Head of caudate nucleus (tissue), 42 donors: Measurements from ENCODE around the gene TAF3.

Experiments
- DNase-seq, 42 donors: peaks; one replicate each; pipeline versions ENCODE4 v3.0.0 to v3.0.0-alpha.2; 2020 to 2021; ENCODE audit warnings: mixed read lengths in 7 of 42
- intact Hi-C: fragments of 100-400 bp; cut with DNase I; formaldehyde crosslinking; loops from one replicate; pipeline ENCODE4 v1.15.0; 2022

TAF3 gene

DNA sequence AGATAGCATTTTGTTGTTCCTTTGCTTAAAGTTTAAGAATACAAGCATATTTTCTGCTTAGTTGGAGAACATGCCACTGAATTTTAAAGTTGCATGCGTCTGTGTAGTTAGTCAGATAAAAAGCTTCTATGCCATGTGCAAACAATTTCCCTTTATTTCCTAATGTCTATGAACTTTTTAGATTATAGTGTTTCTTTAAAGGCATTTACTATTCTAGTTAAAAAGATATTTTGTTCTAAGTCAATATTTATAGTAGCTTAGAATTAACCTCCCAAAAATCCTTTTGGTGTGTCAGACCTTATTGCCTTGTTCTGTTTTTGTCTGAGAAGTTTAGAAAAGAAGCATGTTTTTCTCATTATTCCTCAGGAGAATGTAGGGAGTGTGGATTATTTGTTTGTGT lies 137.1 kb downstream of the TAF3 start:
- intact Hi-C loops = no loop called here
- no peak for DNase-seq

DNA sequence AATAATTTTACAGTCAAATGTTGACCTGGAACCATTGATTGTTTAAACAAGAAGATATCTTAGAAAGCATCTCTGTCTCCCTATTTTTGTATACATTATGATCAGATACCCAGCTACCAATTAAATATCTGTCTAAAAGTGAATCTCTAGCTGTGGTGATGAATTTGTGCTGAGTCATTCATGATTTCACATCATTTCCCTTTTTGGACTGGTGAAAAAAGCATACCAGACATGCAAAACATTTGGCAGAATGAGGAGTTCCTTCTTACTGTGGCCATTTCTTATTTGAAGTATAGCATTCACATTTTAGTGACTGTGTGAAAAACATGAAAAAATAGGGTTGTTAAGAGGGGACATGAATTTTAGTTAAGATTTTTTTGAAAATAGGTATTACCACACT lies 138.2 kb downstream of the TAF3 start:
- intact Hi-C loops = no loop called here
- DNase-seq = no peak

DNA sequence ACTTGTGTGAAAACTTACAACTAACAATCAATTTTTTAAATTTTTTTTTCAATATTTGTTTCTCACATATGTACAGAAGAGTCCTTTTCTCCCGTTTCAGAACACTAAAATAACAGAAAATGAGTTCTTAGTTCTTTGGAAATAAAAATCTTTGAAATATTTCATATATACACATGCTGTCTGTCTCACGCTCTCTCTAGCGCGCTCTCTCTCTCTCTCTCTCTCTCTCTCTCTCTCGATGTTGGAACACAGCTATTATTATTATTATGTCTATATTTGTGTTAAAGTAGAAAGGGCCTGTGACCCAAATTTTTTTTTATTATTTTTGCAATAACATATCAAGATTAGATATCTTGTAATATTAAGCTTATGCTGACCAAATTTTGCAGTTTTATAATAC lies 139.3 kb downstream of the TAF3 start:
- no peak for DNase-seq
- intact Hi-C loops = no loop called here

DNA sequence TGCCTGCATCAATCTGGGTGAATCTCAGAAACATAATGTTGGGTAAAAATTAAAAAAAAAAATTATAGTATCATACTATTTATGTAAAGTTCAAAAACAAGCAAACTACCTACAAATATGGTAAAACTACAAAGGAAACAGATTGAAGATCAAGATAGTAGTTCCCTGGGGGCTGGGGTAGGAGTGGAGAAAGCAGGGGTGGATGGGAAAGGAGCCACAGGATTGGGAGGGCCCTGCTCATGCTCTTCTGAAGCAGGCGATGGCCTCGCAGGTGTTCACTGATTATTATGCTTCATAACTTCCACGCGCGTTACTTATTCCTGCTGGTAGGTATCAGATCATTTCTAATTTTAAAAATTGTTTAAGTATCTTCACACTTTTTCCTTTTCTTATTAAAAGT lies 140.1 kb downstream of the TAF3 start:
- intact Hi-C loops = no loop called here
- no peak for DNase-seq

DNA sequence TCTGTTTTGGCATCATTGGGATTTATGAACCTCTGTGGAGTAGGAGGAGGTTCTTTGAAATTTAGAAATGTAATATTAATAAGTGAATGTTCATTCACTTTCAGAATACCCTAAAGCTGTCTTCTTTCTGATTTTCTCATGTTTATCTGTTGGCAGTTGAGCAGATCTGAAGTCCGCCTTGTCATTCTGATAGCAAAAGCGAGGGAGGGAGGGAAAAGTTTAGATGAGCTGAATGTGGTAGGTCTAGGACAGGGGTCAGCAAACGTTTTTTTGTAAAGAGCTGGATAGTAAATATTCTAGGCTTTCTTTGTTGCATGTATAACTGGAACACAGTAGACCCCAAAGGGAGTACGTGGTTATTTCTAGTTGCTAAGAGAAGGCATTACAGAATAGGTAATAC lies 141.8 kb downstream of the TAF3 start:
- intact Hi-C loops = no loop called here
- no peak for DNase-seq

DNA sequence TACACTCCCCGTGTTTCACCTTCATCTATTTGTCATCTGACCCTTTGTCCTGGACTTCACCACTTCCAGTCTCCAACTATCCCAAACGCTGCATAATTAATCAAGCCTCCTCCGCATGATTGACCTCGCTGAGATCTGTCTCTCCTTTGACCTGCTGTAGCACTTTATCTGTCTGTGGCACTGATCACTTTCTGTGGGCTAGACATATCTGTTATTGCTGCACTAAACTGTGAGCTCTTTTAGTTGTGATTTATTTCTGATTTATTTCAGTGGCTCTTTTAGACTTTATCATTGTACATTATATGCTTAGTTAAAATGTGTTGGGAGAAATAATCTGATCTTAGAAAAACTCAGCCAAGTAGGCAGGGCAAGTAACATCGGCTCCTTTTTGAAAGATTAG lies 144.3 kb downstream of the TAF3 start:
- DNase-seq = no peak
- intact Hi-C loops = no loop called here

DNA sequence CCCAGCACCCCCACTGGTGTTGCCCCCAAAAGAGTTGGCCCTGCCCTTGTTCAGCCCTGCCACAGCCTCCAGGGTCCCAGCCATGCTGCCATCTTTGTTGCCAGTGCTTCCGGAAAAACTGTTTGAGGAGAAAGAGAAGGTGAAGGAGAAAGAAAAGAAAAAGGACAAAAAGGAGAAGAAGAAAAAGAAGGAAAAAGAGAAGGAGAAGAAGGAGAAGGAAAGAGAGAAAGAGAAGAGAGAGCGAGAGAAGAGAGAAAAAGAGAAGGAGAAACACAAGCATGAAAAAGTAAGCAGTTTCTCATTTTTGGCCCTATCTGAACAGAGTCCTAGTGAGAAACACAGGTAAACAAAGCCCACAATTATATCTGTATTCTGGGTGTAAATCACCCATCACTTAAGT lies 147.2 kb downstream of the TAF3 start:
- intact Hi-C loops = no loop called here

DNA sequence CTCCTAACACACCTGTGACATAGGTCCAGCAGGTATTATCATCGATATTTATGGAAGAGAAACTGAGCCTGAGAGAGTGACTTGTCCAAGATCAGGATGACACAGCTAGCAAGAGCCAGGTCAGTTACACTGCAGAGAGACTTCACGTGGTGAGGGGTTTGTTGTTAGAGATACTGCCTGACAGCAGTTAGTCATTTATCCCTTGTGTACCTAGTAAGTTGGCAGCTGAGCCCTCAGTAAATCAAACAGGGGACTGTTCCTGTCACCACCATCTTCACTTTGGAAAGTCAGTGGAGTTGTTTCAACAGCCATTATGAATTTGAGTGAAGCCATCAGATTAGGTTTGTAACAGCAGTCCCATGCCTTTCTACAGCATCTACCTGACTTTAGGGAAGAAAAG lies 148.7 kb downstream of the TAF3 start:
- intact Hi-C loops = no loop called here
- no peak for DNase-seq

More for the DNA sequence above, 147.2 kb downstream of the TAF3 start:
- no peak for DNase-seq

DNA sequence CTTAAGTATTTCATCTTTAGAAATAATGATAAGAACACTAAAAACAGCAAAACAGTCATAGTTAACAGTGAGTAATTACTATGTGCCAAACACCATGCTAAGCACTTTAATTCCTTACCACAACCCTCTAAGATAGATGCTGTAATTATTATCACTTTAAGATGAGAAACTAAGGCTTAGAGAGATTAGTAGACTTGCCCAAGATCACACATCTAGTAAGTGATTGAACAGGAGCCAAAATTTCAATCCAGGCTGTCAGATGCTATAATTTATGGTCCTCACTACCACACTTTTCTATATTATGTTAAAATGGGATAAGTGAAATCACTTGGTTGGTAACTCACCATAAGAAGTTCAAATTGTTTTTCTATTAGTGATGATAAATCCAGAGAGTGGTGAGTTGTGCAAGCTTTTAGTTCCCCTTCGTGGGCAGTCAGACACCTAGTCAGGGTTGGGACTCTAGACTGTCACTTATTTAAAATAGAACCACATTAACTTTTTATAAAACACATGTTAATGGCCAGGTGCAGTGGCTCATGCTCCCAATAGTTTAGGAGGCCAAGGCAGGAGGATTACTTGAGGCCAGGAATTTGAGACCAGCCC lies 150.3 kb downstream of the TAF3 start:
- no peak for DNase-seq
- intact Hi-C loops = no loop called here

DNA sequence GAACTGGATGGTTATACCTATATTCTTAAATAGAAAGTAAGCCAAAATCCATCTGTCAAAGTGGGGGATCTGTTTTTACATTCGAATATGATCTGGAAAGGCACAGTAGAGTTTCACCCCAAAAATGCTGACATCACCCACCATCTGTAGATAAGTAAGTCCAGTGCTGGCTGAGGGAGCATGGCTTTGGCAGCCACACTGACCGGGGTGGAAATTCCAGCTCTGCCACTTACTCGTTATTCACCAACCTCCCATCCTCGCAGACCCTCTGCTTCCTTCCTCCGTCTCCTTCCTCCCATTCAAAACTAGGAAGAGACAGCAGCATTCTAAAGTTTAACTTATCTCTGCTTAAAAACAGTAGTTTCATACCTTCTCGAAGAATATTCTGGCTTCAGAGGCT lies 151.3 kb downstream of the TAF3 start:
- DNase-seq = no peak
- intact Hi-C loops = no loop called here

DNA sequence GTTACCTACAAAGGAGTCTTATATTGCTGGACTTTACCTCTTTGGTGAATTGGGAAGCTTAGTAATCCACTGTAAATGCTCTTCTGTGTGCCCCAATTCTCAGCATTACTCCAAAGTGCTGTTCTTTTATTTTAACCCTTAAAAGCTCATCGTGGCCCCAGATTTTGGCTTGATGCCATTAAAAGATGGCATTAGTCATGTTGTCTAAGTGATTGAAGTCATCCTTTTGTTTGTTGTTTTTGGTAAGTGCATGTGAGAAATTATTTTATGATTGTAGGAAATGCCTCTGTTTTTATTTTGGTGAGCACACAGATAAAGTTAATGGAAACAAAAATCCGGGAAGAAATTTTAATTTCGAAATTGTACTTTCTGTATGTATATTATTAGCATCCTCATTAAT lies 153.6 kb downstream of the TAF3 start:
- no peak for DNase-seq
- intact Hi-C loops = no loop called here

DNA sequence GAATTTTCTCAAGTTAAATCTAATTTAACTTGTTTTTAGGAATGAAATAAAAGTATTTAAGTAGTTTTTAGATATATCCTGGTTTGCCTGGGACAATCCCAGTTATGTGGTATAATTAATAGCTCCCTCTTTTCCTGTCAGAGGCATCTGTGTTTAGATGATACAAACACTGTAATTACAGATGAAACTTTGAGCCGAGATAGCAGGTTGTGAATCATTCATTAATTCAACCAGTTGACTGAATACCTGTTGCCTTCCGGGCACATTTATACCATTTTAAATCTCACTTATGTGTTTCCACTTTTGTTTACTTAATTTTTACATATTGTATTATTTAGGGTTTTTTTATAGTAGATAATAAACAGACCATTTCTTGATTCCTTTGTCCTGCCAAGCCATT lies 154.1 kb downstream of the TAF3 start:
- intact Hi-C loops = no loop called here
- no peak for DNase-seq

DNA sequence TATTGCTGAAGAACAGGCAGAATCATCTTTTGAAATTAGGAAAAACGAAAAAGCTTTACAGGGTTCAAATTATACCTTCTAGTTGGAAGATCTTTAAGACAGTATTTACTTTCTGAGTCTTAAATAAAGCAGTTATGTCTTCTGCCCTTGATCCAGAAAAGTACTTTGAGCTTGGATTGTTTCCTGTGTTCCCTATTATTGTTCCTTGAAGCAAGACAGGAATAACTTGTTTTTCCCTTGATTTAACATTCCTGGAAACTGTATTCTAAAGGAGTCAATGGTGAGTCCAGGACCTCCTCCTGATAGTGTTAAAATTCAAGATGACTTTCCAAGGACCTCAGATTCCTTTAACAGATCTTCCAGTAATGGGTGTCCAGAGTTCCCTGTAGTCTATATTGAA lies 161.9 kb downstream of the TAF3 start:
- intact Hi-C loops = no loop called here
- no peak for DNase-seq

DNA sequence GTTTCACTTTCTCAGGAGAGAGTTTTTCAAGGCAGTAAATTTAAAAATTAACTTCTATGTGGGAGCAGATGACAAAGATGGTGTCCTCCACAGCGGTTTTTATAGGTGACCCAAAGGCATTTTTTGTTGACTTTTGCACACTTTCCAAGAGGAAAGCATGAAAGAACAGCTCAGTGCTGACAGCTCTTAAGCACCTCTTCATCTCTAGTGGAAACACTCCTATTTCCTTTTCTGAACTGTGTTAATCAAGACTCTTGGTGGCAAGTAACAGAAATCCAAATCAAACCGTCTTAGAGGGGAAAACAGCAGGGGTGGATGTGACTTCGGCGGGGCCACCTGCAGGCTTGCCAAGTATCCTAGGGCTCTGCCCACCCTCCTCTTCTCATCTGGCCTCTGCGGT lies 164.4 kb downstream of the TAF3 start:
- DNase-seq = no peak
- intact Hi-C loops = no loop called here

DNA sequence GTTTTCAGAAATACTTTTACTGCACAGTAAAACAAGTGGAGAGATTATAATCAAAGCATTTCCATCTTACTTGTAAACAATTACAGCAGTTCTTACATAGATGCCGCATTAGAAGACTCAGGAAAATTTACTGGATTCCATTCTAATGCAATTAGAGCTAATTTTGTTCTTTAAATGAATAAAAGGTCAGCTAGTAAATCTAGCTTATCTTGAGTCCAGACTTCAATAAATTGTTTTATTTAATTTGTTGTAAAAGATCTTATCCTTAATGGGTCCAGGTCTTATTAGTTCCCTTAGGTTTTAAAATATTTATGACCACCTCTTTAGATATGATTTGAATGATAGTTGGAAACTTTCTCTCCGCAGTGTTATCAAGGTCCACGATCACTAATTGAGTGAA lies 166.0 kb downstream of the TAF3 start:
- no peak for DNase-seq
- intact Hi-C loops = no loop called here

DNA sequence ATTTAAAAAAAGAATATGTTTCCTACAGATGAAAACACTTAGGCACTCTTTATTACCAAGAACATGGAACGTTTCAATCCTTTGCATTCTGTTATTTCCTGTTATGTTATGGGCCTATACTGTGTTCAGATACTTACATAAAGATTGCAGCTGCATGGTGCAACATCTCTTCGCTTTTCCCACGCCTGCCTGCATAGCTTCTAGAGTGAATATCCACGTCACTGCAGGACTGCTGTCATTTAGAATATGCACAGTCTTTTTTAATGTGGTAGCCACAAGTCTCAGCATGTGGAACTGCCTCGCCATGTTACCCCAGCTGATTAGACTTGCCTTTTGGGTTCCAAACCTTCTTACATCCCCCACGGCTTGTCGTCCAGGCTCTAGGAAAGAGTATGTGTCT lies 166.6 kb downstream of the TAF3 start:
- no peak for DNase-seq
- intact Hi-C loops = no loop called here

DNA sequence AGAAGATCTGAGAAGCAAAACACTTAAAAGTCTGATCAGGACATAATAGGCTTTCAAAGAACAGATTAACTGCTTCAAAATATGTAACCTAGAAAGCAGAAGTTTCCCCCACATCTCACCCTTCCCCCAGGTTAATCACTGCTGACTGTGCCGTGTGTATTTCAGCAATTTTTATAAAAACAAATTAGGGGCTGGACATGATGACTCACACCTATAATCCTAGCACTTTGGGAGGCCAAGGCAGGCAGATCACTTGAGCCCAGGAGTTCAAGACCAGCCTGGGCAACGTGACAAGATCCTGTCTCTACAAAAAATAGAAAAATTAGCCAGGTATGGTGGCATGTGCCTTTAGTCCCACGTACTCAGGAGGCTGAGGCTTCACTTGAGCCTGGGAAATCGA lies 168.5 kb downstream of the TAF3 start:
- no peak for DNase-seq
- intact Hi-C loops = no loop called here

DNA sequence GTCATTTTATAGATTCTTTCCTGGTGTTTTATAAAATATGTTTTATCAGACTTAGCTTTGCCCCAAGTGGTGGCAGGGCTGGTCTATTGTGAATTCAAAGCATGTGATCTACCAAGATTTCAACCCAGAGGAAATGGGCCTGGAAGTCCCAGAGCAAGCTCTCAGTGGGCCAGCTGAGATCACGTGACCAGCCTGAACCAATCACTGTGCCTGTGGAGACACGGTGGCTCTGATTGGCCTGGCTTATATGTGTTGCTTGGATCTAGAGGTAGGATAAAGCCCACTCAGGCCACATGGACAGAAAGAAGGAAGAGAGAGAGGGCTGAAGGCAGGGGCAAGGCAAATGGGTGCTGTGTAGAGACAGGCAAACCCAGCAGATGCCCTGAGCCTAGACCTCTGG lies 170.7 kb downstream of the TAF3 start:
- DNase-seq = no peak
- intact Hi-C loops = no loop called here

DNA sequence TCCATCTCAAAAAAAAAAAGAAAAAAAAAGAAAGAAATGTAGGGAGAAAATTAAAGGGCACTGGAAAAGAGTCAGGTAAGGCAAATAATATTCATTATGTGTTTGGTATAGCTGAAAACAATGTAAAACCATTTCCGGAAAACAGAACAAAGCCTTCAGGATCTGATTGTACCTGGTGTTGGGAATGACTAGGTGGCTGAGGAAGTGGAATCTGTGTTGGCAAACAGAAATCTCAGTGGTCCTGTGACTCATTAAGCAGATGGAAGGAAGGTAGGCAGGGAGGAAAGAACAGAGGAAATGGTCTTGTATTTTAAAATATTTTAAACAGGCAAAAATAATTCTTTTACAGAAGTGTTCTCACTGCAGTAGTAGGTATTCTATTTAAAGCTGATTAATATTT lies 180.5 kb downstream of the TAF3 start:
- no peak for DNase-seq
- intact Hi-C loops = no loop called here

DNA sequence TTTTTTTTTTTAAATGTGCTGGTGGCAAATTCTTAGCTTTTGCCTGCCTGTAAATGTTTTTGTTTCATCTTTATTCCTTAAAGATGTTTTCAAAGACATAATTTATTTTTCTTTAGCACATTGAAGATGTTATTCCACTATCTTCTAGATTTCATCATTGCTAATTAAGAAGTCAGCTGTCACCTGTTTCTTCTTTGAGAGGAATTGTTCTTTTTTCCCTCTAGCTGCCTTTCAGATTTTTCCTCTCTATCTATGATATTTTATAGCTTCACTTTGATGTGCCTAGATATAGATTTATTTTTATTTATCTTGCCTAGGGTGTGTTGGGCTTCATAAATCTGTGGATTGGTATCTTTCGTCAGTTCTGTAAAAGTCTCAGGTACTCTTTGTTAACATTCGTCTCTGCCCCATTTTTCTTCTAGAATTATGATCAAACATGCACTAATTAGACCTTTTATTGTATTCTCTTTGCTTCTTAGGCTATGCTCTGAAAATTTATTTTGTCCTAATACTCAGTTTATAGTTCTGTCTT lies 186.2 kb downstream of the TAF3 start:
- intact Hi-C loops = no loop called here
- no peak for DNase-seq

DNA sequence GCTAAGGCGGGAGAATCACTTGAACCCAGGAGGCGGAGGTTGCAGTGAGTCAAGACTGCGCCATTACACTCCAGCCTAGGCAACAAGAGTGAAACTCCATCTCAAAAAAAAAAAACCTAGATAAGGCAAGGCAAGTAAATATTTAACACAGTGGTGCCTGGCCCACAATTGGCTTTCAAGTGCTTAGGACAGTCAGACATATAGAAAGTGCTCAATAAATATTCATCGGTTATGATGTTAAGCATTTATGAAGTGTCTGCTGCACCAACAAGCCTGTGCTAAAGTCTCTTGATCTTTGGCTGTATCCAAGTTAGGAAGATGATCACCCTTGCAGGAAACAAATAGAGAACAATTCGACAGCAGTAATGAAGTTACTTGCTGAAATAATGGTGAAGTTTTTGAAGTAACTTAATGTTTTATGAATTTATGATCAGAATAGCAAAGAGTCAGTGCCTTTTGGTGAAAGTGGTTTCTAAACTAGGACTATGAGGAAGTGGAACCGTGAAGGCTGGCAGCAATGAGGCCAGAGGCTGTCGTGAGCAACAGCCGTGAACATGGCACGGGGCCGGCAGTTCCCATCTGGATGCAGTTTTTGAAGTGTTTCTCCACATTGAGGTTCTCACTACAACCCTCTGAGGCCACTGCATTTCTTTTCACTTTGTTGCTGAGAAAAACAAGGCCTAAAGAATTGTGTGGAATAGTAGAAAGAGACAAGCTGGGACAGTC lies 188.1 kb downstream of the TAF3 start:
- DNase-seq = no peak

More for the DNA sequence above, 188.1 kb downstream of the TAF3 start:
- intact Hi-C loops = no loop called here
